HG02623 (cell line): ENCODE results near the gene SLC12A8.
A peak's percentile ranks its signal among the peaks of the same experiment; 100 is the strongest.

Source experiments
- ATAC-seq: cut with Tn5 transposase; IDR thresholded peaks from one replicate; pipeline ENCODE4 v1.9.1; 2021; ENCODE audit warnings: moderate library complexity; ENCODE audit not compliant: unreplicated experiment

Gene SLC12A8

GRCh38 chr3:125186800-125187598 lies 25.5 kb downstream of the SLC12A8 start:
- no peak for ATAC-seq

GRCh38 chr3:125186261-125186787 lies 26.2 kb downstream of the SLC12A8 start:
- ATAC-seq = peak; percentile 78

- ATAC-seq = no peak
Observed at GRCh38 chr3:125185805-125186204, 26.7 kb downstream of the SLC12A8 start.

GRCh38 chr3:125179884-125180240 lies 32.7 kb downstream of the SLC12A8 start:
- ATAC-seq = no peak

GRCh38 chr3:125179143-125179883 lies 33.2 kb downstream of the SLC12A8 start:
- ATAC-seq = no peak

GRCh38 chr3:125177746-125178145 lies 34.8 kb downstream of the SLC12A8 start:
- no peak for ATAC-seq

GRCh38 chr3:125175295-125176078 lies 37.1 kb downstream of the SLC12A8 start:
- ATAC-seq = no peak

GRCh38 chr3:125172346-125172745 lies 40.2 kb downstream of the SLC12A8 start:
- no peak for ATAC-seq

- ATAC-seq = no peak
Observed at GRCh38 chr3:125168711-125169393, 43.7 kb downstream of the SLC12A8 start.

GRCh38 chr3:125166599-125167136 lies 45.9 kb downstream of the SLC12A8 start:
- no peak for ATAC-seq

GRCh38 chr3:125165948-125166553 lies 46.5 kb downstream of the SLC12A8 start:
- no peak for ATAC-seq

- no peak for ATAC-seq
Observed at GRCh38 chr3:125165189-125165947, 47.2 kb downstream of the SLC12A8 start.

- peak; percentile 60 for ATAC-seq
Observed at GRCh38 chr3:125163739-125164601, 48.6 kb downstream of the SLC12A8 start.

GRCh38 chr3:125161607-125162219 lies 50.8 kb downstream of the SLC12A8 start:
- no peak for ATAC-seq

- no peak for ATAC-seq
Observed at GRCh38 chr3:125160606-125161371, 51.8 kb downstream of the SLC12A8 start.

GRCh38 chr3:125157183-125157582 lies 55.4 kb downstream of the SLC12A8 start:
- ATAC-seq = no peak

GRCh38 chr3:125156456-125156855 lies 56.1 kb downstream of the SLC12A8 start:
- no peak for ATAC-seq
